Fibroblast of skin of right biceps (primary cell): ENCODE measurements around the gene PHOSPHO1.
"Not testable (repeated sequence)": the region's sequence is repeated elsewhere in the genome, so short reads cannot be mapped to it uniquely, and the experiment has no call there.

Experiments used
- DNase-seq: peaks from one replicate; pipeline ENCODE4 v3.0.0-alpha.2; 2013

Gene PHOSPHO1

GRCh38 chr17:49191409-49191916 lies 39.1 kb downstream of the PHOSPHO1 start:
- DNase-seq: no peak

GRCh38 chr17:49190932-49191331 lies 39.7 kb downstream of the PHOSPHO1 start:
- no peak for DNase-seq

GRCh38 chr17:49187301-49187700 lies 43.3 kb downstream of the PHOSPHO1 start:
- DNase-seq: no peak

DNA sequence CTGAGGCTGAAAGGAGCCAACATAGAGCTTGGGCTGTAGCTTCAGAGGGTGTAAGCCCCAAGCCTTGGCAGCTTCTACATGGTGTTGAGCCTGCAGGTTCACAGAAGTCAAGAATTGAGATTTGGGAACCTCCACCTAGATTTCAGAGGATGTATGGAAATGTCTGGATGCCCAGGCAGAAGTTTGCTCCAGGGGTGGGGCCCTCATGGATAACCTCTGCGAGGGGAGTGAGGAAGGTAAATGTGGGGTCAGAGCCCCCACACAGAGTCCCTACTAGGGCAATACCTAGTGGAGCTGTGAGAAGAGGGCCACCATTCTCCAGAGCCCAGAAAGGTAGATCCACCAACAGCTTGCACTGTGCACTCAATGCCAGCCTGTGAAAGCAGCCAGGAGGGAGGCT lies 45.2 kb downstream of the PHOSPHO1 start:
- not testable (repeated sequence) for DNase-seq

DNA sequence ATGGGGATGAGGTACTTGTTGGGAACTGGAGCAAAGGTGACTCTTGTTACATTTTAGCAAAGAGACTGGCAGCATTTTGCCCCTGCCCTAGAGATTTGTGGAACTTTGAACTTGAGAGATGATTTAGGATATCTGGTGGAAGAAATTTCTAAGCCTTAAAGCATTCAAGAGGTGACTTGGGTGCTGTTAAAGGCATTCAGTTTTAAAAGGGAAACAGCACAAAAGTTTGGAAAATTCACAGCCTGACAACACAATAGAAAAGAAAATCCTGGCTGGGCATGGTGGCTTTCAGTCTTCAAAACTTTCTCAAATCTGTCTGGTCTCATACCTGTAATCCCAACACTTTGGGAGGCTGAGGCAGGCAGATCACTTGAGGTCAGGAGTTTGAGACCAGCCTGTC lies 46.1 kb downstream of the PHOSPHO1 start:
- not testable (repeated sequence) for DNase-seq

- DNase-seq: no peak
Observed at GRCh38 chr17:49183801-49184200, 46.8 kb downstream of the PHOSPHO1 start.

- no peak for DNase-seq
Observed at GRCh38 chr17:49183341-49183740, 47.2 kb downstream of the PHOSPHO1 start.

- DNase-seq: no peak
Observed at GRCh38 chr17:49180998-49181635, 49.5 kb downstream of the PHOSPHO1 start.

DNA sequence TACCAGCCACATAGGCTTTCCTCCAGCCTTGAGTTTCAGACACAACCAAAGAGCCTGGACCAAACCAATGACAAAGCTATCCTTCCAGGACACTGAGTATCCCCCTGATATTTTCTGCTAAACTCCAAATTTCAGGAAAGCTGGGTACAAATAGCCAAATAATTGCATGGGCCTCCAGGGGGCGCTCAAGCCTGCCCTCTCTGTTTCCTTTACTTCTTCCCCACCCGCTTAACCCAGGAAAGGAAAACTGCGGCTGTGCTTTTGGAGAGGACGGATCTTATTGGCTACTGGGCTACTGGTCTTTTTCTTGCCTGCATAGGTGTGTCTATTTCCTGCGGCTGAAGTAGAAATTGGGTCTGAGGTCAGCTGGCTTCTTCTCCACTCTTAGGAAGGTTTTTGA lies 50.3 kb downstream of the PHOSPHO1 start:
- DNase-seq: peak; percentile 61

DNA sequence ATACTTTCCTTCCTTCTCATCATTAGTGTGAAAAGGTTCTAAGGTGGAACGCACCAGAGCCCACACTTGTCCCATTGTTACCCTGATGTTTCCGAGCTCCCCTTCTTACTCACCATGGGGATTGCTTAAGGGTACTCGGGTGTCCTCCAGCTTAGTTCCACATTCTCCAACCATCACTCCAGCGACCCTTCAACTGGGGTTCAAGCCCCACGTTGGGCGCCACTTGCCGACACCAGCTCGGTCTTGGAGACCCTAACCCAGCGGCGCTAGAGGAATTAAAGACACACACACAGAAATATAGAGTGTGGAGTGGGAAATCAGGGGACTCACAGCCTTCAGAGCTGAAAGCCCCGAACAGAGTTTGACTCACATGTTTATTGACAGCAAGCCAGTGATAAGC lies 54.6 kb downstream of the PHOSPHO1 start:
- DNase-seq: not testable (repeated sequence)
